ENCODE measurements around the gene RNF167. TPM values are rescaled to one million over a fixed set of nuclear protein-coding genes. Genes with fewer than 3 reads are reported as not detected.
A peak's percentile ranks its signal among the peaks of the same experiment; 100 is the strongest.
"Not testable (repeated sequence)": the region's sequence is repeated elsewhere in the genome, so short reads cannot be mapped to it uniquely, and the experiment has no call there.

RNF167 gene
- total RNA-seq, 2 experiments from 2014 or later = 254 to 273 TPM

DNA sequence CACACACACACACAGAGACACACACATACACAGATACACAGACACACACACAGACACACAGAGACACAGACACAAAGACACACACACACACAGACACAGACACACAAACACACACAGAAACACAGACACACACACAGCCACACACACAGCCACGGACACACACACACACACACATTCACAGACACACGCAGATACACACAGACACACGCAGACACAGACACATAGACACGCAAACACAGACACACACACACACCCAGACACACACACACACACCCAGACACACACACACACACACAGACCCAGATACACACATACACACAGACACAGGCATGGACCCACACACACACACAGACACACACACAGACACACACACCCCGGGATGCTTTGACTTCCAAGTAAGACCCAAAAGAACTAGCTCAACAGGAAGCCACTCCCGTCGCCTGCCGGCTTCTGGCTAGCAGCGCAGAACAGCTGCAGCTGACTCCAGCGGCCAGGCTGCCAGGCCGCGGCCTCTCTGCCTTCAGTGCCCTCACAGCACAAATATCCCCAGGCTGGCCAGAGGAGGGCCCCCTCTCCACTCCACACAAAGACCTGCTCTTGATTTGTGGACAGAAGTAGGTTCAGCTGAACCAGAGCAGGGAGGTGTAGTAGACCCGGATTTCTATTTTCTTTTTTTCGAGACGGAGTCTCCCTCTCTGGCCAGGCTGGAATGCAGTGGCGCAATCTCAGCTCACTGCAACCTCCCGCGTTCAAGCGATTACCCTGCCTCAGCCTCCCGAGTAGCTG, 31.2 kb upstream of the RNF167 start:
- ChIA-PET CTCF (interaction anchor here (0.6 to 2.2 kb wide), 25 partner anchors 9 to 342 kb away, joined by 3 to 17 read pairs (median 4); partner anchors contain the start of genes ARRB2, C17orf107, CAMTA2 and ENO3), POLR2A (no interaction called here)
- Mint-ChIP-seq H3K36me3 (ENCODE audit: low read depth) (no peaks in the 10 kb centered on the region), H3K27me3 (peaks cover 11% of the 10 kb centered on the region), H3K27ac (no peak overlapping the region), H3K4me3 (no peak overlapping the region), H3K9me3 (no peaks in the 10 kb centered on the region), H3K4me1 (peaks cover 1% of the 10 kb centered on the region)
- DNase-seq = peak; percentile 80

GRCh38 chr17:4913994-4914393, 26.1 kb upstream of the RNF167 start:
- no peaks in the 10 kb centered on the region for H3K9me3 Mint-ChIP-seq
- no peaks in the 10 kb centered on the region for H3K36me3 Mint-ChIP-seq (ENCODE audit: low read depth)
- no peaks in the 10 kb centered on the region for H3K4me1 Mint-ChIP-seq
- ChIA-PET CTCF (interaction anchor here (0.7 to 1.6 kb wide), 4 partner anchors 9 to 18 kb away, joined by 3 to 5 read pairs (median 4); partner anchors contain the start of gene CHRNE), POLR2A (interaction anchor here (1.1 kb wide), 1 partner anchor 26 kb away, joined by 3 read pairs; the partner anchor contains the start of genes RNF167 and SLC25A11)
- DNase-seq = no peak
- H3K4me3 Mint-ChIP-seq = no peak overlapping the region
- H3K27ac Mint-ChIP-seq = no peak overlapping the region
- H3K27me3 Mint-ChIP-seq = peaks cover 6% of the 10 kb centered on the region

- H3K4me1 Mint-ChIP-seq; H3K4me3 Mint-ChIP-seq; H3K9me3 Mint-ChIP-seq; POLR2A ChIA-PET; H3K27me3 Mint-ChIP-seq; DNase-seq; H3K36me3 Mint-ChIP-seq (ENCODE audit: low read depth); H3K27ac Mint-ChIP-seq: not testable (repeated sequence)
- CTCF ChIA-PET = interaction anchor here (1.1 kb wide), 1 partner anchor 15 kb away, joined by 4 read pairs; no protein-coding TSS in a partner anchor
These were observed 25.5 kb upstream of the RNF167 start for GRCh38 chr17:4914551-4914950.

GRCh38 chr17:4919511-4920047, 20.5 kb upstream of the RNF167 start:
- CTCF ChIA-PET = interaction anchor here (3.7 kb wide), 1 partner anchor 10 kb away, joined by 17 read pairs; no protein-coding TSS in a partner anchor
- no peak for DNase-seq
- Mint-ChIP-seq H3K4me3 (no peak overlapping the region), H3K9me3 (no peaks in the 10 kb centered on the region), H3K27ac (no peak overlapping the region), H3K4me1 (no peaks in the 10 kb centered on the region), H3K36me3 (ENCODE audit: low read depth) (peaks cover 1% of the 10 kb centered on the region), H3K27me3 (no peaks in the 10 kb centered on the region)
- POLR2A ChIA-PET = no interaction called here

DNA sequence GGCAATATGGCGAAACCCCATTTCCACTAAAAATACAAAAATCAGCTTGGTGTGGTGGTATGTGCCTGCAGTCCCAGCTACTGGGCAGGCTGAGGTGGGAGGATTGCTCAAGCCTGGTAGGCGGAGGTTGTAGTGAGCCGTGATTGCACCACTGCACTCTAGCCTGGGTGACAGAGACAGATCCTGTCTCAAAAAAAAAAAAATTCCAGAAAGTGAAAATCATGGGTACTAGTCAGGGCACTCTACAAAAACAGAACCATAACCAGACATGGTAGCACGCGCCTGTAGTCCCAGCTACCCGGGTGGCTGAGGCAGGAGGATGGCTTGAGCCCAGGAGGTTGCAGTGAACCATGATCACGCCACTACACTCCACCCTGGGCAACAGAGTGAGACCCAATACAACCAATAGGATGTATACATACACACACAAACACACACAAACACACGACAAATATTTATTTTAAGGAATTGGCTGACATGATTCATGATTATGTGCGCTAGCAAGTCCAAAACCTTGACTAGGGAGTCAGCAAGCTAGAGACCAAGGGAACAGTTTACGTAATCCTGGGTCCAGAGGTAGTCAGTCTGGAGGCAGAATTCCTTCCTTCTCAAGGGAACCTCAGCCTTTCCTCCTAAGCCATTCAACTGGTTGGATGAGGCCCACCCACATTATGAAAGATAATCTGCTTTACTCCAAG, 19.6 kb upstream of the RNF167 start:
- H3K9me3 Mint-ChIP-seq = no peaks in the 10 kb centered on the region
- no peak overlapping the region for H3K4me3 Mint-ChIP-seq
- H3K27me3 Mint-ChIP-seq = no peaks in the 10 kb centered on the region
- no peak for DNase-seq
- peaks cover 2% of the 10 kb centered on the region for H3K36me3 Mint-ChIP-seq (ENCODE audit: low read depth)
- H3K4me1 Mint-ChIP-seq = no peaks in the 10 kb centered on the region
- ChIA-PET POLR2A (interaction anchor here (0.6 kb wide), 1 partner anchor 10 kb away, joined by 6 read pairs; no protein-coding TSS in a partner anchor), CTCF (interaction anchor here (0.6 to 3.7 kb wide), 3 partner anchors 11 to 913 kb away, joined by 3 to 17 read pairs (median 3); no protein-coding TSS in a partner anchor)
- H3K27ac Mint-ChIP-seq = no peak overlapping the region

DNA sequence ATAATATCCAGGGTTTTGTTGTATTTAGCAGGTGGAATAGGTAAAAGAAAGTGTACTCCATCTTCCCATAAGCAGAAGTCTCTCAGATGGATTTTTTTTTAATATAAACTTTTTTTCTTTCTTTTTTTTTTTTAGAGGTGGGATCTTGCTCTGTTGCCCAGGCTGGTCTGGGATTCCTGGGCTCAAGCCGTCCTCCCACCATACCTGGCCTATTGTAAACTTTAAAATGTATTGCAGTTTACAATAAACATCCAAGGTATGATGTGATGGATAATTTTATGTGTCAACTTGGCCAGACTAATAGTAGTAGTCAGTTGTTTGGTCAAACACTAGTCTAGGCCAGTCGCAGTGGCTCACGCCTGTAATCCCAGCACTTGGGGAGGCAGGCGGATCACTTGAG, 18.7 kb upstream of the RNF167 start:
- H3K27ac Mint-ChIP-seq = no peak overlapping the region
- POLR2A ChIA-PET = interaction anchor here (0.6 to 0.7 kb wide), 2 partner anchors 11 to 19 kb away, joined by 6 to 7 read pairs; partner anchors contain the start of genes RNF167 and SLC25A11
- H3K4me3 Mint-ChIP-seq = no peak overlapping the region
- peaks cover under 1% of the 10 kb centered on the region for H3K4me1 Mint-ChIP-seq
- CTCF ChIA-PET = interaction anchor here (0.6 to 0.9 kb wide), 2 partner anchors 12 to 912 kb away, joined by 3 read pairs; no protein-coding TSS in a partner anchor
- H3K9me3 Mint-ChIP-seq = no peaks in the 10 kb centered on the region
- DNase-seq = no peak
- H3K36me3 Mint-ChIP-seq (ENCODE audit: low read depth) = peaks cover 2% of the 10 kb centered on the region
- no peaks in the 10 kb centered on the region for H3K27me3 Mint-ChIP-seq

- H3K9me3 Mint-ChIP-seq, H3K27ac Mint-ChIP-seq, DNase-seq, H3K4me3 Mint-ChIP-seq, H3K4me1 Mint-ChIP-seq, POLR2A ChIA-PET, CTCF ChIA-PET, H3K27me3 Mint-ChIP-seq: not testable (repeated sequence)
- H3K36me3 Mint-ChIP-seq (ENCODE audit: low read depth) = peaks cover 29% of the 10 kb centered on the region
These were observed 13.3 kb upstream of the RNF167 start for GRCh38 chr17:4926577-4927335.

- Mint-ChIP-seq H3K4me1 (peaks cover 15% of the 10 kb centered on the region), H3K36me3 (ENCODE audit: low read depth) (peaks cover 35% of the 10 kb centered on the region), H3K4me3 (no peak overlapping the region), H3K27ac (no peak overlapping the region), H3K27me3 (no peaks in the 10 kb centered on the region), H3K9me3 (no peaks in the 10 kb centered on the region)
- no peak for DNase-seq
- ChIA-PET CTCF (interaction anchor here (0.9 kb wide), 1 partner anchor 14 kb away, joined by 4 read pairs; no protein-coding TSS in a partner anchor), POLR2A (no interaction called here)
These were observed 11.2 kb upstream of the RNF167 start for GRCh38 chr17:4928881-4929280.

DNA sequence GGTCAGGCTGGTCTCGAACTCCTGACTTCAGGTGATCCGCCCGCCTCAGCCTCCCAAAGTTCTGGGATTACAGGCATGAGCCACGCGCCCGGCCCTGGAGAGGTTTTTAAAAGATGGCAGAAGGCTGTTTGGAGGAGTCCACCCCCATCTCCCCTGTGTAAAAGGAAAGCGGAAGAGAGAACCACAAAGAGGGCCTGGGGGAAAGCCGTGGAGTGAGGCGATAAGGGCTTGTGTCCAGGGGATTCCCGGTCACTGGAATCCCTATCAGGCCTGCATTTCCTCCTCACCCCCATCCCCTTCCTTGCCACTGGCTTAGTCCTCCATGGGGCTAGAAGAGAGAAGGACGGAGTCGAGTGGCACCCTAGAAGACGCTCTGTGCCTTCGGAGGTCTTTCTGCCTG, 8.1 kb upstream of the RNF167 start, which contains the start of gene GP1BA:
GP1BA (plus strand) TSS at position 315 of the 400 bp plus-strand sequence. CDS start 328 bp downstream, outside the sequence.
- Mint-ChIP-seq H3K9me3 (no peaks in the 10 kb centered on the region), H3K27me3 (no peaks in the 10 kb centered on the region), H3K4me3 (no peak within 1 kb of the TSS), H3K36me3 (ENCODE audit: low read depth) (peaks cover 41% of the 10 kb centered on the region), H3K4me1 (peaks cover 28% of the 10 kb centered on the region), H3K27ac (peak within 1 kb of the TSS; percentile 10)
- POLR2A ChIA-PET = no interaction called here
- no peak for DNase-seq
- CTCF ChIA-PET = no interaction called here

- ChIA-PET POLR2A (no interaction called here), CTCF (interaction anchor here (0.9 kb wide), 1 partner anchor 23 kb away, joined by 3 read pairs; no protein-coding TSS in a partner anchor)
- DNase-seq = no peak
- Mint-ChIP-seq H3K4me3 (no peak overlapping the region), H3K4me1 (peaks cover 35% of the 10 kb centered on the region), H3K27me3 (no peaks in the 10 kb centered on the region), H3K9me3 (no peaks in the 10 kb centered on the region), H3K36me3 (ENCODE audit: low read depth) (peaks cover 42% of the 10 kb centered on the region), H3K27ac (no peak overlapping the region)
These were observed 7.3 kb upstream of the RNF167 start for GRCh38 chr17:4932756-4933155.

DNA sequence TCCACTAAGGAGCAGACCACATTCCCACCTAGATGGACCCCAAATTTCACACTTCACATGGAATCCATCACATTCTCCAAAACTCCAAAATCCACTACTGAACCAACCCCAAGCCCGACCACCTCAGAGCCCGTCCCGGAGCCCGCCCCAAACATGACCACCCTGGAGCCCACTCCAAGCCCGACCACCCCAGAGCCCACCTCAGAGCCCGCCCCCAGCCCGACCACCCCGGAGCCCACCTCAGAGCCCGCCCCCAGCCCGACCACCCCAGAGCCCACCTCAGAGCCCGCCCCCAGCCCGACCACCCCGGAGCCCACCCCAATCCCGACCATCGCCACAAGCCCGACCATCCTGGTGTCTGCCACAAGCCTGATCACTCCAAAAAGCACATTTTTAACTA, 6.4 kb upstream of the RNF167 start:
- H3K27me3 Mint-ChIP-seq = no peaks in the 10 kb centered on the region
- peak overlapping the region; percentile 41 for H3K27ac Mint-ChIP-seq
- ChIA-PET CTCF (interaction anchor here (0.9 to 1.6 kb wide), 2 partner anchors 24 to 54 kb away, joined by 3 to 4 read pairs; partner anchors contain the start of gene CAMTA2), POLR2A (no interaction called here)
- DNase-seq = no peak
- H3K4me3 Mint-ChIP-seq = no peak overlapping the region
- H3K9me3 Mint-ChIP-seq = no peaks in the 10 kb centered on the region
- H3K4me1 Mint-ChIP-seq = peaks cover 43% of the 10 kb centered on the region
- peaks cover 47% of the 10 kb centered on the region for H3K36me3 Mint-ChIP-seq (ENCODE audit: low read depth)
